ENCODE data around the gene HDAC1.

HDAC1 gene

DNA sequence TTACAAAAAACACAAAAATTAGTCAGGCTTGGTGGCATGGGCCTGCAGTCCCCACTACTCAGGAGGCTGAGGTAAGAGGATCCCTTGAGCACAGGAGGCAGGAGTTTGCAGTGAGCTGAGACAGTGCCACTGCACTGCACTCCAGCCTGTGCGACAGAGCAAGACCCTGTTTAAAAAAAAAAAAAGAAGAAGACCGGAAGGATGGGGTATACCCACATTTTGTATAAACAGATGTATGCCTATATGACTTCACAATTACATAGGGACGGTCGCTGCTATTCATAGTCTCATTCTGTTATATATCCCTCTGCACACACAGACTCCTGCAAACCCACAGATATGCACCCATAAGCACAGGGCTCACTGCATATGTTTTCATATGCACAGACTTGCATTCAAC lies 28.1 kb upstream of the HDAC1 start:
- CTCF ChIA-PET: no interaction called here
- DNase-seq (ENCODE audit: low spot score): no peak
- POLR2A ChIA-PET (ENCODE audit: low non-redundant PET): no interaction called here
- no peak overlapping the region for H3K27ac ChIP-seq
- TF ChIP-seq, protein P1, sequence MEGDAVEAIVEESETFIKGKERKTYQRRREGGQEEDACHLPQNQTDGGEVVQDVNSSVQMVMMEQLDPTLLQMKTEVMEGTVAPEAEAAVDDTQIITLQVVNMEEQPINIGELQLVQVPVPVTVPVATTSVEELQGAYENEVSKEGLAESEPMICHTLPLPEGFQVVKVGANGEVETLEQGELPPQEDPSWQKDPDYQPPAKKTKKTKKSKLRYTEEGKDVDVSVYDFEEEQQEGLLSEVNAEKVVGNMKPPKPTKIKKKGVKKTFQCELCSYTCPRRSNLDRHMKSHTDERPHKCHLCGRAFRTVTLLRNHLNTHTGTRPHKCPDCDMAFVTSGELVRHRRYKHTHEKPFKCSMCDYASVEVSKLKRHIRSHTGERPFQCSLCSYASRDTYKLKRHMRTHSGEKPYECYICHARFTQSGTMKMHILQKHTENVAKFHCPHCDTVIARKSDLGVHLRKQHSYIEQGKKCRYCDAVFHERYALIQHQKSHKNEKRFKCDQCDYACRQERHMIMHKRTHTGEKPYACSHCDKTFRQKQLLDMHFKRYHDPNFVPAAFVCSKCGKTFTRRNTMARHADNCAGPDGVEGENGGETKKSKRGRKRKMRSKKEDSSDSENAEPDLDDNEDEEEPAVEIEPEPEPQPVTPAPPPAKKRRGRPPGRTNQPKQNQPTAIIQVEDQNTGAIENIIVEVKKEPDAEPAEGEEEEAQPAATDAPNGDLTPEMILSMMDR (conservative IDR thresholded peaks at IDR 0.05; ENCODE audit: low read depth): no peak

DNA sequence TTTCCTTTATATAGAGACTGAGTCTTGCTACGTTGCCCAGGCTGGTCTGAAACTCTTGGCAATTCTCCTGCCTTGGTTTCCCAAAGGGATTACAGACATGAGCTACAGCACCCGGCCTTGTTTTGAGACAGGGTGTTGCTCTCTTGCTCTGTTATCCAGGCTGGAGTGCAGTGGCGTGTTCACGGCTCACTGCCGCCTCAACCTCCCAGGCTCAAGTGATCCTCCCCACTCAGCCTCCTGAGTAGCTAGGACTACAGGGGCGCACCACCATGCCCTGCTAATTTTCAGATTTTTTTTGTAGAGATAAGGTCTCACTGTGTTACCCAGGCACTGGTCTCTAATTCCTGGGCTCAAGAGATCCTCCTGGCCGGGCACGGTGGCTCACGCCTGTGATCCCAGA lies 26.0 kb upstream of the HDAC1 start:
- POLR2A ChIA-PET (ENCODE audit: low non-redundant PET): no interaction called here
- no peak for DNase-seq (ENCODE audit: low spot score)
- CTCF ChIA-PET: interaction anchor here (0.6 kb wide), 2 partner anchors 9 to 68 kb away, joined by 3 to 4 read pairs; no protein-coding TSS in a partner anchor
- TF ChIP-seq, protein P1 (conservative IDR thresholded peaks at IDR 0.05; ENCODE audit: low read depth): no peak
- no peak overlapping the region for H3K27ac ChIP-seq

DNA sequence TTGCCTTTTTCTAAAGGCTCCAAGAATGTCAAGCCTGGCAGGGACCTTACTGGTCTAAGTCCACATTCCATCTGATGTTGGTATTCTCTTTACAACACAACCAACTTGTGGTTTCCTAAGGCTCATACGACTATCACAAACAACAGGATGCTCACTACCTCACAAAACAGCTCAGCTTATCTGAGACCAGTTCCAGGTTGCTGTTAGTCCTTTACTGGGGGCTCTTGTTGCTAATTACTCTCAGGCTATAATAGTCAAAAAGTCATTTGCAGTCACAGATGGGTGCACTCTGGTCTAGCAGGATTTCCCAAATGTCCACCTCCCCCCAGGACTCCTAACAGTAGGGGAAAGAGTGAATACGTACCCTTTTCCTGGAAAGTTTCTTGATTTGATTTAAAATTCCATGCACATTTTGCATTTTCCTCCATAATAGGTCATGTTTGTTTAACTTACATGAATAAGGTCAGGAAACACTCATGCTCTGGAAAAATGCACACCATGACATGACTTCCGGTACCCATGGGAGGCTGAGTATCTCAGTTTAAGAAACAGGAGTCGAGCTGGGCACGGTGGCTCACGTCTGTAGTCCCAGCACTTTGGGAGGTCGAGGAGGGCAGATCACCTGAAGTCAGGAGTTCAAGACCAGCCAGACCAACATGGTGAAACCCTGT lies 24.8 kb upstream of the HDAC1 start:
- CTCF ChIA-PET: interaction anchor here (0.6 kb wide), 1 partner anchor 11 kb away, joined by 4 read pairs; no protein-coding TSS in a partner anchor
- POLR2A ChIA-PET (ENCODE audit: low non-redundant PET): no interaction called here
- TF ChIP-seq, protein P1 (conservative IDR thresholded peaks at IDR 0.05; ENCODE audit: low read depth): no peak

DNA sequence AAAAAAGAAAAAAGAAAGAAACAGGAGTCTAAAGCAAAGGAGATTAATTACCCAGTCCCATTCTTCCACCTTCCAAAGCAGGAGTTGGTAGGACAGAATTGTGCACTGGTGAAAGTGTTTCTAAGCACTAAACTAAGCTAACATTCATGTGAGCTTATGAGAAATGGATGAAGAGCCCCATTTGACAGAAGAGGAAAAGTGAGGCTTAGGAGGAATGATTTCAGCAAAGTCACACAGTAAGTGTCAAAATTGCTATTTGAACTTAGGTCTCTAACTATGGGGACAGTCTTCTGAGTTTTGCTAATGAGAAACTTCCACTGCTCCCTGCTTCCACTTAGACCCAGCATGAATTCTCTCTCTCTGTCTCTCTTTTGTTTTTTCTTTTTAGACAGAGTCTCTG lies 22.1 kb upstream of the HDAC1 start:
- DNase-seq (ENCODE audit: low spot score): no peak
- H3K27ac ChIP-seq: no peak overlapping the region
- ChIA-PET CTCF (no interaction called here), POLR2A (ENCODE audit: low non-redundant PET) (no interaction called here)
- TF ChIP-seq, protein P1 (conservative IDR thresholded peaks at IDR 0.05; ENCODE audit: low read depth): no peak

More for the DNA sequence above, 24.8 kb upstream of the HDAC1 start:
- no peak for DNase-seq (ENCODE audit: low spot score)
- no peak overlapping the region for H3K27ac ChIP-seq

DNA sequence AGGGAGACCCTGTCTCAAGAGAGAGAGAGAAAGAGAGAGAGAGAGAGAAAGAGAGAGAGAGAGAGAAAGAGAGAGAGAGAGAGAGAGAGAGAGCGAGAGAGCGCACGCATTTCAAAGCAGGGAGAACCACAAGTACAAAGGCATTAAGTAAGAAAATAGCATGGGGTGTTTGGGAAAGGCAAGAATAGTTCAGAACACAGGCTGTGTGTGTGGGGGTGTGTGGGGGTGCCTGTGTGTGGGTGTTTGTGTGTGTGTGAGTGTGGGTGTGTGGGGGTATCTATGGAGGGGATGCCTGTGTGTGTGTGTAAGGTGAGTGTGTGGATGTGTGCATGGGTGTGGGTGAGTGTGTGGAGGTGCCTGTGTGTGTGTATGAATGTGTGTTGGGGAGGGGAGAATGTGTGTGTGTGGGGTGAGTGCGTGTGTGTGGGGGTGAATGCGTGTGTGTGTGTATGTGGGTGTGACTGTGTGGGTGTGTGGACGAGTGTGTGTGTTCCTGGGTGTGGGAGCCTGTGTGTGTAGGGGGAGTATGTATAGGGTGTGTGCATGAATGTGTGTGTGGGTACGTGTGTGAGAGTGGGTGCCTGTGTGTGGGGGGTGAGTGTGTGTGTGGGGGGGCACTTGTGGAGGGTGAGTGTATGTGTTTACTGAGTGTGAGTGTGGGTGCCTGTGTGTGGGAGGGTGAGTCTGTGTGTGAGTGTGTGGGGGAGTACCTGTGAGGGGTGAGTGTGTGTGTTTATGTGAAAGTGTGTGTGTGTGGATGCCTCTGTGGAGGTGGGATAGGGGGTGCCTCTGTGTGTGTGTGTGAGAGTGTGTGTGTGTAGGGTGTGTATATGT lies 19.1 kb upstream of the HDAC1 start:
- CTCF ChIA-PET: interaction anchor here (0.8 kb wide), 1 partner anchor 24 kb away, joined by 3 read pairs; no protein-coding TSS in a partner anchor
- POLR2A ChIA-PET (ENCODE audit: low non-redundant PET): no interaction called here
- TF ChIP-seq, protein P1 (conservative IDR thresholded peaks at IDR 0.05; ENCODE audit: low read depth): no peak

DNA sequence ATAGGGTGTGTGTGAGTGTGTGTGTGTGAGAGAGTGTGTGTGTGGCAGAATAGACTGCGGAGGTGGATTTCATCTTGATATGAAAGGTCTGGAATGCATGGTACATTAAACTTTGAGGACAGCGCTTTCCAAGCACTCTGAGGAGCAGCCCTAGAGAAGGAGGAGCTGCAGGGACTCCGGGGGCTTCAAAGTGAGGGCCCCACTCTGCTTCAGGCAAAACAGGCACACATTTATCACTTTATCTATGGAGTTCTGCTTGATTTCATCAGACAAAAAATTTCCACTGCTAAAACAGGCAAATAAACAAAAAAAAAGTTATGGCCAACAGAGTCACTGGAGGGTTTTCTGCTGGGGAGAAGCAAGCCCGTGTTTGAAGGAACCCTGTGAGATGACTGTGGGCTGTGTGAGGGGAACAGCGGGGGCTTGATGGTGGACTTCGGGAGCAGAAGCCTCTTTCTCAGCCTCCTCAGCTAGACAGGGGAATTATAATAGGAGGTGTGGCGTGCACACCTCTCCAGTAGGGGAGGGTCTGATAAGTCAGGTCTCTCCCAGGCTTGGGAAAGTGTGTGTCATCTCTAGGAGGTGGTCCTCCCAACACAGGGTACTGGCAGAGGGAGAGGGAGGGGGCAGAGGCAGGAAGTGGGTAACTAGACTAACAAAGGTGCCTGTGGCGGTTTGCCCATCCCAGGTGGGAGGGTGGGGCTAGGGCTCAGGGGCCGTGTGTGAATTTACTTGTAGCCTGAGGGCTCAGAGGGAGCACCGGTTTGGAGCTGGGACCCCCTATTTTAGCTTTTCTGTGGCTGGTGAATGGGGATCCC lies 18.3 kb upstream of the HDAC1 start:
- no peak overlapping the region for H3K27ac ChIP-seq
- ChIA-PET CTCF (no interaction called here), POLR2A (ENCODE audit: low non-redundant PET) (no interaction called here)
- TF ChIP-seq, protein P1 (conservative IDR thresholded peaks at IDR 0.05; ENCODE audit: low read depth): no peak
- peak; percentile 71 for DNase-seq (ENCODE audit: low spot score)

More for the DNA sequence above, 19.1 kb upstream of the HDAC1 start:
- DNase-seq (ENCODE audit: low spot score): no peak
- no peak overlapping the region for H3K27ac ChIP-seq

All from RWPE1 (cell line).